ENCODE results near the gene ABCC4.

The ABCC4 gene

DNA sequence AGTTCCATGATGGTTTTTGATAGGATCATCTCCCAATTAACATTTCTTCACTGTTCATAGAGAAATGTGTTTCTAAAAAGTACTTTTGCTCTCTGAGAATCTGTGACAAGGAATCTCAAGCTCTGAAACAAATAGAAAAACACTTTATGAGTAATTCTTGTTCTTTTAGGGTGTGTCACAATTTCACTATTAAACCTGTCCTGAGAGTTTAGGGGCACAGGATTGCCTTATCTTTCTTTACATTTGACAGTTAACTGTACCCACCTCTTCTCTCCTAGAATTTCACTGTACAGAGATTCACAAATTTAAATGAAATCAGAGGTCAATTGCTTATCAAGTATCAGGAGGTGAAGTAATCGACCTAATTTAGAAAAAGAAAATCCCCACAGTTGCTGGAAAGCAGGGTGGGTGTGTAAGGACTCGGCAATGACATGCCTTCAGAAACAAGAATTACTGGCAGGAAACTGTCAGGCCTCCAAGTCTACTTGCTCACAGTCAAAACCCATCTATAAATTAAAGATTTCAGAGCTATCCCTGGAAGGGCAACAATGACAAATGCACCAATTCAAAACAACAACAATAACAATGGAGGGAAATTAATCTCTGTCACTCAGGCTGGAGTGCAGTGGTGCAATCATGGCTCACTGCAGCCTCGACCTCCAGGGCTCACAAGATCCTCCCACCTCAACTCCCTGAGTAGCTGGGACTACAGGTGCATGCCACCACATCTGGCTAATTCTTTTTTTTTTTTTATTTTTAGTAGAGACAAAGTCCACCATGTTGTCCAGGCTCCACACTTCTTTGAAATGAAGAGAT lies 250.2 kb downstream of the ABCC4 start:
- peaks cover 20% of the 10 kb centered on the region for H3K4me1 Mint-ChIP-seq (ENCODE audit: low read depth)
- H3K9me3 Mint-ChIP-seq (ENCODE audit: low read depth) = no peaks in the 10 kb centered on the region
- H3K27ac Mint-ChIP-seq = no peak overlapping the region
- H3K36me3 Mint-ChIP-seq = peaks cover 34% of the 10 kb centered on the region
- no peaks in the 10 kb centered on the region for H3K27me3 Mint-ChIP-seq
- no peak overlapping the region for H3K4me3 Mint-ChIP-seq

DNA sequence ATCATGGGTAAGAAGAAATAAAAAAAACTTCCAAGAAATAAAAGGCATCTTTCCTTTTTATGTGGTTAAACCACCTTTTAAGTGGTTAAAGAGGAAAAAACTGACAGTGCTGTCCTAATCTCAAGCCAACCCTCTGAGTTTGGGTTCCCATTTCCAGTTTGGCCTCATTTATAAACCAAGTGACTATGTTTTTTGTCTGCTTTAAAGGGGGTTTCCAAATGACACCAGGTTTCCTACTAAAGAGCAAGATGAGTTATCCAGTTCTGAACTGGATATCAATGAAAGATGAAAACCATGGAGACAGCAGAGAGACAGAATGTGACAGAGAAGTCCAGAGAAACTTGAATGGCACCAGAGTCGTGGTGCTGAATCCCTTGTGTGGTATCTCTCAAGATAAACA lies 251.5 kb downstream of the ABCC4 start:
- peak overlapping the region; percentile 72 for H3K27ac Mint-ChIP-seq
- H3K4me1 Mint-ChIP-seq (ENCODE audit: low read depth) = peaks cover 20% of the 10 kb centered on the region
- no peaks in the 10 kb centered on the region for H3K9me3 Mint-ChIP-seq (ENCODE audit: low read depth)
- no peaks in the 10 kb centered on the region for H3K27me3 Mint-ChIP-seq
- H3K4me3 Mint-ChIP-seq = no peak overlapping the region
- H3K36me3 Mint-ChIP-seq = peaks cover 36% of the 10 kb centered on the region

DNA sequence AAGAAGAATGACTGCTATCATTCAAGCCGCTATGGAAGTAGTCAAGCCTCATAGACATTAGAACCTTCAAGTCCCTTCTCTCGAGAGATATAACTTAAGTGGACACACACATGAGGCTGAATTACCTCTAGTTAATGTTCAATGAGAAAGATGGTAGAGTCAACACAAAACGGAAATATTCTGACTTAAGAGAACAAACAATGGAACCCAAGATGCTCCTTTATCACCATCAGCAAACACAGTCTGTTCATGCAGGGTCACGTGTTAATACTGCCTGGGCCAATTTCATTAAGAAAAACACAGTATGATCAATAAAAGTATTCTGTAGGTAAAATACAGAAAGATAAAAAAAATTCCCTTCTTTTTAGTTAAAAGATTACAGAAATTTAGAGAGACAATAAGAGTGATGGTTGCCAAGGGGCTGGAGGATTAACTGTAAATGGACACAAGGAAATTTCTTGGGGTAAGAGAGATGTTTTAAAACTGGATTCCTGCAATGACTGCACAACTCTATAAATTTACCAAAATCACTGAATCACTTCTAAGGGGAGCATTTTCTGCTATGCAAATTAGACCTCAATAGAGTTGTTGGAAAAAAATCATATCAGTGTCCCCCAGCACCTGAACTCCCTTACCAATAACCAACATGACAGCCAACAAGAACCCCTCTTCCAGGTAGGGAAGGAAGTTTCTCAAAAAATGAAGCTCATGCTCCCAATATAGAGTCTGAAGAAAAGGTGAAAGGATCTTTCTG lies 256.6 kb downstream of the ABCC4 start:
- peaks cover 4% of the 10 kb centered on the region for H3K4me1 Mint-ChIP-seq (ENCODE audit: low read depth)
- no peak overlapping the region for H3K27ac Mint-ChIP-seq
- H3K36me3 Mint-ChIP-seq = peaks cover 45% of the 10 kb centered on the region
- H3K27me3 Mint-ChIP-seq = no peaks in the 10 kb centered on the region
- no peaks in the 10 kb centered on the region for H3K9me3 Mint-ChIP-seq (ENCODE audit: low read depth)
- H3K4me3 Mint-ChIP-seq = no peak overlapping the region

DNA sequence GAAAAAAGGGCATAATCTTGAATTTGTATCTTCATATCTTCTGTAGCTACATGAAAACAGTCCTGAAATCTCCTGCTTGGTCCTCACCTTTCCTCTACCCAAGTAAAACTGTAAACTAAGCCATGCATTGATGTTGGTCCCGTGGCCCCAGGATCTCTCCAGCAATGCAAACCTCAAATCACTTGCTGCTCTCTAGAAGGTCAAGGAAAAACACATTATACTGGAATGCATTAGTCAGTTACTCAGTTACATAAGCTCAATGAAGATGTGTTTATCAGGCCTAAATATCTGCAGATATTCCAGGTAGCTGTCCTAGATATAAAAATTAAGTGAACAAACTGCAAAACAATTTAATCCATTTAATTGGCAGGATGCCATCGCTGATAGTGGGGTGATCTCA lies 261.8 kb downstream of the ABCC4 start:
- Mint-ChIP-seq H3K27me3 (no peaks in the 10 kb centered on the region), H3K4me1 (ENCODE audit: low read depth) (no peaks in the 10 kb centered on the region), H3K9me3 (ENCODE audit: low read depth) (no peaks in the 10 kb centered on the region), H3K27ac (no peak overlapping the region), H3K36me3 (peaks cover 42% of the 10 kb centered on the region), H3K4me3 (no peak overlapping the region)

DNA sequence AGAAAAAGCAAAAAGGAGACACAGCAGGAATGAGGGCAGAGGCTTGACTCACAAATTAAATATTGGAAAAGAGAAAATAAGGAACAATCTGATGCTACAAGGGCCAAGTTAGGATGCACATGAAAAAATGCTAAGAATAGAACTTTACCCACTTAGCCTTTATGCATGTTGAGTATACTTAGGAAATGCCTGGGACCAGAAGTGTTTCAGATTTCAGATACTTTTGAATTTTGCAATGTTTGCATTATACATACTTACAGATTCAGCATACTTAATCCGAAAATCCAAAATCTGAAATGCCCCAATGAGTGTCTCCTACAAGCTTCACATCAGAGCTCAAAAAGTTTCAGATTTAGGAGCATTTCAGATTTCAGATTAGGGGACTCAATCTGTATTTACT lies 262.3 kb downstream of the ABCC4 start:
- H3K27me3 Mint-ChIP-seq = no peaks in the 10 kb centered on the region
- no peaks in the 10 kb centered on the region for H3K4me1 Mint-ChIP-seq (ENCODE audit: low read depth)
- H3K4me3 Mint-ChIP-seq = no peak overlapping the region
- no peak overlapping the region for H3K27ac Mint-ChIP-seq
- H3K36me3 Mint-ChIP-seq = peaks cover 46% of the 10 kb centered on the region
- H3K9me3 Mint-ChIP-seq (ENCODE audit: low read depth) = no peaks in the 10 kb centered on the region

DNA sequence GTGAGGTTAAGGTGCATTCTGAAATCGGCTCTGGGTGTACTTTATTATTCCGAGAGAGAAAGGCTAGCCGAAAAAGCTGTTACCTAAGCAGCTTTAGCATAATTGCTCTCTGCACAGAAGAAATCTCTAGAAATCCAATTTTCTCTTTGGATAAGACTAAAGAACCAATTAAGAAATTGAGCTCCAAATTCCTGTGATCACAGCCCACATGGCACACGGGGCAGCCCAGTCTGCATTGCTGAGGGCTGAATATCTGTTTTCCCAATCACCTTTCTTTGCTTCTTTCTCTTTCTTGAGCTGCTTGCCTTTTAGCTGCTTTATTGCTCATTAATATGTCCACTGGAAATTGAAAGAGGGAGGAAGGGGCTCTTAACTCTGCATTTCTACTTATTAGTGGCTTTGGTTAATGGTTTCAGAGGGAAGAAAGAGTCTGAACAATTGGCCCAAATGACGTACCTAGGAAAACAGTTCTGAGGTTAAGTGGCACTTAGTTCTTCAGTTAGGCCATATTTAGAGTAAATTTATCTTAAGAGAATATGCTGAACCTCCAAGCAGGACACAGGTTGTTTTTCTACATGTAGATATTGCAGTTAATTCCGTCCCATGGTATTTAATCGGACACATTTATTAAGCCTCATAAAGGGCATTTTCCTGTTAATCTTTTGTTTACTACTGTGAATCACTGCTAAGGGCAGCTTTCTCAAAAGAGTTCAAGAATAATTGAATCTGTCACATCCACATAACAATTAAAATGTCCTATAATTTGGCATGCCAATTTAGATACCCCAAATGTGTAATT lies 265.7 kb downstream of the ABCC4 start:
- H3K27me3 Mint-ChIP-seq = no peaks in the 10 kb centered on the region
- no peak overlapping the region for H3K27ac Mint-ChIP-seq
- peaks cover 23% of the 10 kb centered on the region for H3K36me3 Mint-ChIP-seq
- no peaks in the 10 kb centered on the region for H3K4me1 Mint-ChIP-seq (ENCODE audit: low read depth)
- no peaks in the 10 kb centered on the region for H3K9me3 Mint-ChIP-seq (ENCODE audit: low read depth)
- H3K4me3 Mint-ChIP-seq = no peak overlapping the region

DNA sequence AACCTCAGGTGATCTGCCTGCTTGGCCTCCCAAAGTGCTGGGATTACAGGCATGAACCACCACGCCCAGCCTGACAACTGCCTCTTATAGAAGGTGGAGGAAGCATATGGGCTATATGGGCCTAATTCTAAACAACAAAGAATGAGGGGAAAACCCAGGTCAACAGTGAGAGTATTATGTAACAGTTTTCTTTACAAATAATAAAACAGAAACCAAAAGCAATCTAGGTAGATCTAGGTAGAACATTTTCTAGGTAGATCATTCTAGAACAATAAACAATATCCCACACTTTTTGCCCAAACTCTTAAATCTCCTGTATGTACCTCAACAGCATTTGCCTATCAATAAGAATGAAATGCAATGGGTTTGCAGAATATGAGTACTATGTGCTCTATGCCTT lies 267.4 kb downstream of the ABCC4 start:
- H3K9me3 Mint-ChIP-seq (ENCODE audit: low read depth) = no peaks in the 10 kb centered on the region
- H3K27me3 Mint-ChIP-seq = no peaks in the 10 kb centered on the region
- no peaks in the 10 kb centered on the region for H3K4me1 Mint-ChIP-seq (ENCODE audit: low read depth)
- H3K4me3 Mint-ChIP-seq = no peak overlapping the region
- peaks cover 18% of the 10 kb centered on the region for H3K36me3 Mint-ChIP-seq
- no peak overlapping the region for H3K27ac Mint-ChIP-seq

DNA sequence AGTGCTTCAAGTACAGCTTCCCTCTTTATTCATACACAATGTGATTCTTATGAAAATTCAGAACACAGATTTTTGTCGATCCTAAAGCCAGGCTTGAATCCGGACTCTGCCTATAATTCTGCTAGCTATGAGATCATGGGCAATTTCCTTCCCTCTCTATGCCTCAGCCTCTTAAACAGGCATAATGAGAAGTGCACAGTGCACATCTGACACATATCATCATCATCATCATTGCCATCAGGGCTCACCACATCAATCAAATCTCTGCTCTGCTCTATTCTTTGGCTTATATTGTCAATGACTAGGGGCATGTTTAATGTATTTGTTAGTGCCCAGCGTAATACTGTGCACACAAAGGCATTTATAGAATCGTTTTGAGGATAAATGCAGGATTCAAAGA lies 269.1 kb downstream of the ABCC4 start:
- H3K27ac Mint-ChIP-seq = no peak overlapping the region
- peaks cover 10% of the 10 kb centered on the region for H3K9me3 Mint-ChIP-seq (ENCODE audit: low read depth)
- no peak overlapping the region for H3K4me3 Mint-ChIP-seq
- H3K4me1 Mint-ChIP-seq (ENCODE audit: low read depth) = no peaks in the 10 kb centered on the region
- peaks cover 21% of the 10 kb centered on the region for H3K36me3 Mint-ChIP-seq
- H3K27me3 Mint-ChIP-seq = no peaks in the 10 kb centered on the region

DNA sequence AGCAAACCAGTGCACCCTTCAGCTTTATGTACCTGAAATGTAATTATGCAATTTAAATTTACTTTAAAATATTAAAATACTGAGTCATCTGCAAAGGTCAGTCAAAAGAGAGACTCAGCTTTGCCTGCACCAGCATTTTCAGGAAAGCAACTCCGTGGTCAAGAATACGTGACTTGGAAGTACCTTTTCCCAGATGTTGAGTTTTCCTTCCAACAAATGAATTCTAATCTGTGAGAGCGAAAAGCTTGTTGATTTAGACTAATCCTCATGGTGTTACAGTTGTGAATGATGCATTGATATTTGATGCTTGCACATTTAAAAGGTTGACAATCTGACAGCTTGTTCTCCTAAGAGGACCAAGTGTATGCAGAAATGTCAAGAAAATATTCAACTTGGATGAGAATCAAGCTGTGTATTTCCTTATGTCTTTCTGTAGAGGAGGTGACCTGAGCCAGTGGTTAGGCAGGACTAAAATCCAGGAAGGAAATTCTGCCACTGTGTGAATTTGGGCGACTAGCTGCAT lies 270.4 kb downstream of the ABCC4 start:
- H3K27ac Mint-ChIP-seq = no peak overlapping the region
- peaks cover 10% of the 10 kb centered on the region for H3K9me3 Mint-ChIP-seq (ENCODE audit: low read depth)
- no peaks in the 10 kb centered on the region for H3K27me3 Mint-ChIP-seq
- no peak overlapping the region for H3K4me3 Mint-ChIP-seq
- peaks cover 20% of the 10 kb centered on the region for H3K36me3 Mint-ChIP-seq
- no peaks in the 10 kb centered on the region for H3K4me1 Mint-ChIP-seq (ENCODE audit: low read depth)

DNA sequence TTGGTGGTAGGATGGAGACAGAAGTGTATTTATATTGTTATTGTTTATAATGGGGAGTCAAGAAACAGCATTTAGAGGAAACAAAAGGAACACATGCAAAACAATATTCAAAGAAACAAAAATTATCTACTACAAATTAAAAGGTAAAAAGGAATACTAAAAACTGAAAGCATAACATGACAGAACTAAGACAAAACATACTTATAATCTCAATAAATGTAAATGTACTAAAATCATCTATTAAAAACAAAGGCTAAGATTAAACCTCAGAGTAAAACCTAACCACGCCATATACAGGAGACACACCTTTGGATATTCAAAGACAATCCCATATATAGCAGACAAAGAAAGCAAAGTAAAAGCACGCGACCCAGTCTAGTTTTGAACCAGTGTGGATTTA lies 273.6 kb downstream of the ABCC4 start:
- Mint-ChIP-seq H3K4me1 (ENCODE audit: low read depth) (no peaks in the 10 kb centered on the region), H3K27me3 (no peaks in the 10 kb centered on the region), H3K27ac (no peak overlapping the region), H3K4me3 (no peak overlapping the region), H3K9me3 (ENCODE audit: low read depth) (peaks cover 10% of the 10 kb centered on the region), H3K36me3 (peaks cover 23% of the 10 kb centered on the region)

DNA sequence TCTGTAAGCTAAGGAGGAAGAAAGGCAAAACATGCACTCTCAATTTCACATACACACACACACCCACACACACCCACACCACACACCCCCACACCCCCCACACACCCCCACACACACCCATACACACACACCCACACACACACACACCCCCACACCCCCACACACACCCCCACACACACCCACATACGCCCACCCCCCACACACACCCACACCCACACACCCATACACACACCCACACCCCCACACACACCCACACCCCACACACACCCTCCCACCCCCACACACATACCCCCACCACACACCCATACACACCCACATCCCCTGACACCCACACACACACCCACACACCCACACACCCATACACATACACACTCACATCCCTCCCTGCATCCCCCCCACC lies 276.1 kb downstream of the ABCC4 start:
- Mint-ChIP-seq H3K27me3 (no peaks in the 10 kb centered on the region), H3K4me3 (no peak overlapping the region), H3K9me3 (ENCODE audit: low read depth) (peaks cover 10% of the 10 kb centered on the region), H3K36me3 (peaks cover 38% of the 10 kb centered on the region), H3K4me1 (ENCODE audit: low read depth) (no peaks in the 10 kb centered on the region), H3K27ac (no peak overlapping the region)

DNA sequence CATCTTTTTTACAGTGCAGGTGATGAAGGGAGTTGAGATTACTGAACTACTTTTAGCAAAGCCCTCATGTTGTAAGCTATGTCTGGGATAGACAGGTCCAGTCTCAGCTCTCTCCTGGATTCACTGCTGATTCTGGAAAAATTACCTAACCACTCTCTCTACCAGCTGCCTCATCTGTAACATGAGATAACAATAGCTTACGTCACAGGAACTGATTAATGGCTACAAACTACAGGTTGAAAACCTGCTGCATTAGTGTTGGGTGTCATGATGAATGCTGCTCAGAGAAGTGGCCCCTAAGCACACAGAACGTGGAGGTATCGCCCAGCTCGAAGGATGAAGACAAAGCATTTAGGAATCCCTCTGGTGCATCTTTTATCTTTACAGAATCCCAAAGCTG lies 277.8 kb downstream of the ABCC4 start:
- Mint-ChIP-seq H3K9me3 (ENCODE audit: low read depth) (peaks cover 8% of the 10 kb centered on the region), H3K27me3 (no peaks in the 10 kb centered on the region), H3K27ac (no peak overlapping the region), H3K36me3 (peaks cover 45% of the 10 kb centered on the region), H3K4me3 (no peak overlapping the region), H3K4me1 (ENCODE audit: low read depth) (no peaks in the 10 kb centered on the region)

DNA sequence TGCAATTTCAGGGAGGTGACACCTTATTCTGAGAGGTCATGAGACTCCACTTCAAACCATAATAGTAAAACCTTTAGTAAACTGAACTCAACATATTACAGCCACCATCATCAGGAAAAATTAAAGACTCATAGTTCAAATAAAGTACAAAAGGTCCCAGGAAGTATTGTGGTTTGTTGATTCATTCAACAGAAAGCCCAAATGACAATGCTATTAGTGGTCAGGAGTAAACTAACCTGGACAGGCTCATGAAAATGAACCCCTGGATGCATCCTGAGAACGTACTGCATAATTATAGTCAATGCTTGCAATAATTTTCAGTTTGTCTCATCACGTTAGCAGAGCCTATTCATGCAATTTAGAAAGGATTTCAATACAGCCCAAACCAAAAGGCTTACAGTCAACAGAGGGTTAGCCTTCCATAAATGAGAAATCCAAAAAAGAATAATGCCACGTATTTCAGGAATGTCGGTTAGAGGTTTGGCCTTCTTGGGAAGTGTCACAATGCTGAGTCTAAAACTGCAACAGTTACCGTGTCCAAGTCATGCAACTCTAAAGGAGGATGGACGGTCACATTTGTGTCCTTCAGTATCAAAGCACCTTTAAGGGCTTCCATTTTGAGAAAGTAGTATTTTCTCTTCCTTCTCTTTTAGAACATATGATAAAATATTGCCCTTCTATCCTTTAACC lies 280.8 kb downstream of the ABCC4 start:
- H3K27ac Mint-ChIP-seq = no peak overlapping the region
- H3K27me3 Mint-ChIP-seq = no peaks in the 10 kb centered on the region
- H3K4me3 Mint-ChIP-seq = no peak overlapping the region
- peaks cover 39% of the 10 kb centered on the region for H3K36me3 Mint-ChIP-seq
- H3K9me3 Mint-ChIP-seq (ENCODE audit: low read depth) = no peaks in the 10 kb centered on the region
- no peaks in the 10 kb centered on the region for H3K4me1 Mint-ChIP-seq (ENCODE audit: low read depth)

DNA sequence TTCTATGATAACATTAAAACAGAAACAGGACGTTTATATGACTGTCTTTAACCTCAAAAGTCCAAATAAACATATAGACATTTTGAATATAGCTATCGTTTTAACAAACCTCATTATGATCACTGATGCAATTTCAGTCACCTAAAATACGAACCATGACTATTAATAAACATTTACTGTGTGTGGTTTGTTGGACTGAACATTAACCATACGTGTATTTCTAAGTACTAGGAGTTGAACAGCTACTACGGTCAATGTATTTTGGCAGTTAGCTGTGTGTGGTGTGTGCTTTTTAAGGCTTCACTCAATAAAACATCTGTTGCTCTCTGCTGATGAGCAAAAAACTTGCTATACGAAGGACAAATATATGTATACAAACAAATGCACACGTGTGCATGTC lies 281.4 kb downstream of the ABCC4 start:
- H3K4me3 Mint-ChIP-seq = no peak overlapping the region
- peaks cover 39% of the 10 kb centered on the region for H3K36me3 Mint-ChIP-seq
- H3K27me3 Mint-ChIP-seq = no peaks in the 10 kb centered on the region
- no peak overlapping the region for H3K27ac Mint-ChIP-seq
- H3K4me1 Mint-ChIP-seq (ENCODE audit: low read depth) = no peaks in the 10 kb centered on the region
- H3K9me3 Mint-ChIP-seq (ENCODE audit: low read depth) = no peaks in the 10 kb centered on the region

Measured in activated naive CD8-positive, alpha-beta T cell (primary cell).